SK-N-DZ (cell line): Measurements from ENCODE around the gene FOXD3.
"Not testable (repeated sequence)": the region's sequence is repeated elsewhere in the genome, so short reads cannot be mapped to it uniquely, and the experiment has no call there.

Source experiments
- DNase-seq: peaks from one replicate; pipeline ENCODE4 v3.0.0-alpha.2; 2015; ENCODE audit warnings: low spot score
- small RNA-seq, 2 experiments: library from RNA; depleted of rRNA; stranded (forward); fragments of <200 nt; gene quantifications; one replicate each; pipeline ENCODE3, GENCODE V24; 2014

Gene FOXD3

GRCh38 chr1:63356234-63356633, 33.9 kb downstream of the FOXD3 start:
- DNase-seq, result not testable (repeated sequence)

GRCh38 chr1:63359561-63359960, 37.2 kb downstream of the FOXD3 start:
- DNase-seq, result no peak

DNA sequence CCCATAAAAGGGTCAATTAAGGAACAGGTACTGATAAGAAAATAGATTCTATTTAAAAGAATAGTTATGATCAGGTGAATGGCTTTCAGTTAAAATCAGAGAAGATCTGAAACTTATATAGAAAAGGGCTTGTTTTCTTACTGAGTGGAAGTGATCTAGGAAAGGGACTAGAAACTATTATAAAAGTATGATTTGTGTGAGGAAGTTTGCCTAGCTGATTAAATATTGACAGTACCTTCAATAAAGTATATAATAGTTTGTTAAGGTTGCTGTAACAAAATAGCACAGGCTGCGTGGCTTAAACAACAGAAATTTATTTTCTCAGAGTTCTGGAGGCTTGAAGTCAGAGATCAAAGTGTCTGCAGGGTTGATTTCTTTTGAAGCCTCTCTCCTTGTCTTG, 39.7 kb downstream of the FOXD3 start:
- DNase-seq, result no peak

DNA sequence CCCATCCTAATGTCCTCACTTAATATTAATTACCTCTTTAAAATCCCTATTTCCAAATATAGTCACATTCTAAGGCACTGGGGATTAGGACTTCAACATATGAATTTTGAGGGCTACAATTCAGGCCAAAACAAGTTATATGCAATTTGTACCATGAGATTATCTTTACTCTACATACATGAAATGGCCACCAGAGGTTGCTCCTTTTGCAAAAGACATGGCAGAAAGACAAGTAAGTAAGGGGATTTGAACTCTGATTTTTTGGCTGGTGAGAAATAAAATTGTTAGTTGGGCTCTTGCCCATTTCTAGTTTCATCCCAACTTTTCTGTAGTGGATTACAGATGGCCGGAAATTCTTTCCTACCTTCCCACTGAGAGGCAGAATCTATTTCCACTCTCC, 40.2 kb downstream of the FOXD3 start:
- no peak for DNase-seq

GRCh38 chr1:63363014-63363413, 40.6 kb downstream of the FOXD3 start:
- DNase-seq, result no peak

GRCh38 chr1:63366908-63367214, 44.5 kb downstream of the FOXD3 start:
- no peak for DNase-seq

- peak; percentile 91 for DNase-seq
Observed at GRCh38 chr1:63367215-63368103, 45.1 kb downstream of the FOXD3 start, which contains the start of gene ALG6. Gene ALG6 (plus strand): TSS chr1:63367627. CDS start chr1:63370978, 3,351 bp downstream.

- DNase-seq, result peak; percentile 1
Observed at GRCh38 chr1:63368131-63368530, 45.8 kb downstream of the FOXD3 start.

Small RNA genes within 50 kb of the gene (small RNA-seq; reads per million reads assigned to genes)
- gene MIR6068 (0 reads per million in 2 experiments), gene RF00019 (0 reads per million in 2 experiments)
